Activated gamma-delta T cell (primary cell): ENCODE data around the gene OXLD1.

ENCODE experiments used
- DNase-seq: peaks from one replicate; lab custom pipeline; 2025; lab: John Stamatoyannopoulos, UW
- total RNA-seq, 2 donors: gene quantifications; one replicate each; lab custom pipeline; 2026; lab: John Stamatoyannopoulos, UW

Gene OXLD1
- total RNA-seq: 36.5 to 46.0 reads per million in 2 donors

DNA sequence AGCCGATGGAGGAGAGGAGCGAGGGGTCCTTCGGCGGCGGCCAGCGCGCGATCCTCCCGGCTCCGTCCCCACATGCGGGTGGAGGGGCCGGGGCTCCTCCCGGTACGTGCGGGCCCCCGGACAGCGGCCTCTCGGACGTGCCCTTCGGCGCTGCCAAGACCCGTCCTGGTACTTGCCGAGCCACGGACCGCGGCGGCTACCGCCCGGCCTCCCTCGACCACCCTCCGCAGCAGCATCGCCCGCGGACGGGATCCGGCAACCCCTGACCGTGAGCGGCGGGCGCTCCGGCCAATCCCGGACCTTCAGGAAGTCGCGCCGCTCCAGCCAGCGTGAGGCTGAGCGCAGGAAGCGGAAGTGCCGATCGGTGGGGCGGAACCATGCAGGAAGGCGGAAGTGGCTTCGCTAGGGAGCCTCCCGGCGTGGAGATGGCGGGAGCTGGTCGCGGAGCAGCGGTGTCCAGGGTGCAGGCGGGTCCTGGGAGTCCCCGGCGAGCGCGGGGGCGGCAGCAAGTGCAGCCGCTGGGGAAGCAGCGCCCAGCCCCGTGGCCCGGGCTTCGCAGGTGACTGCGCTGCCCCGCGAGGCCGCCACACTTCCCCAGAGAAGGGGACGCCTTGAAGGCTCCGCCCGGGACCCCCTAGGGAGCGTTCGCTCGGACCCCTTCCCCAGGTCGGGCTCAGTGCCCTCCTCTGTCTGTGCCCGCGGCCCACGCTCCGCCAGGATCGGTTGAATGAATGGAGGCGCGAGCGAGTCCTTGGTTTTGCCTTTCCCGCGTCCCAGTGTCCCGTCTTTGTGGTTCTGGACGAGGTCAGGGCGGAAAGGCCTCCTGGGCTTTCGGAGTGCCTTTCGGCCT, at the start of gene OXLD1, which contains the start of gene CCDC137:
Gene OXLD1 (minus strand): TSS at position 264 of the 850 bp plus-strand sequence. CDS start 28 bp downstream, at position 236.
Gene CCDC137 (plus strand): TSS at position 396 of the 850 bp plus-strand sequence. CDS start 30 bp downstream, at position 426.
- peak; percentile 93 for DNase-seq

GRCh38 chr17:81715107-81715871, 48.9 kb upstream of the OXLD1 start:
- no peak for DNase-seq

- no peak for DNase-seq
Measured at GRCh38 chr17:81714412-81715106, 48.2 kb upstream of the OXLD1 start.

- no peak for DNase-seq
Measured at GRCh38 chr17:81713556-81714411, 47.4 kb upstream of the OXLD1 start.

DNA sequence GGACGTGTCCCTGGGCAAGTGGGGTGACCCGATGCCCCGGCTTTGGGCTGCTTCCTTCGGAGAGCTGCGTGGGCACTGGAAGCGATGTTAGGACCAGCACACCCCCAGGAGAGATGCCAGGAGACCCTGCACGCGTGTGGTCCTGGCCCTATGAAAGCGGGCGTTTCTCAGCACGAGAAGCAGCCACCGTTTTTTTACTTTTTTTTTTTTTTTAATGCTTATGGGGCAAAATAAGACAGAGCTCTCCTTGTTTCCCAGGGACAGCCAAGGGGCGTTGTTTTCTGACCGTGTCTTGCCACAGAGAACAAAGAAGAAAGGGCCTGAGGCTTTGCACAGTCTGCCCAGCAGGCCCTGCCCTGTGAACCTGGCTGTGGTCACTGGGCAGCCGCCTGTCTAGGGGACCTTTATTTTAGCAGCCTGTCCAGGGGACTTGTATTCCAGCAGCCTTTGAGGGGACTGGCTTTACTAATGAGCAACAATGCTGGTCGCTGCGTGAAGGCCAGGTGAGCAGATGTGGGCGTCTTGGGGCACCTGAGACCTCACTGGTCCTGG, 46.7 kb upstream of the OXLD1 start:
- DNase-seq: no peak

- DNase-seq: no peak
Measured at GRCh38 chr17:81712468-81713003, 46.1 kb upstream of the OXLD1 start.

GRCh38 chr17:81711814-81712467, 45.5 kb upstream of the OXLD1 start, which contains the start of gene SLC25A10:
SLC25A10 (plus strand) TSS chr17:81712284; CDS start chr17:81712427, 143 bp downstream.
- peak; percentile 71 for DNase-seq

GRCh38 chr17:81710514-81711308, 44.3 kb upstream of the OXLD1 start:
- no peak for DNase-seq

DNA sequence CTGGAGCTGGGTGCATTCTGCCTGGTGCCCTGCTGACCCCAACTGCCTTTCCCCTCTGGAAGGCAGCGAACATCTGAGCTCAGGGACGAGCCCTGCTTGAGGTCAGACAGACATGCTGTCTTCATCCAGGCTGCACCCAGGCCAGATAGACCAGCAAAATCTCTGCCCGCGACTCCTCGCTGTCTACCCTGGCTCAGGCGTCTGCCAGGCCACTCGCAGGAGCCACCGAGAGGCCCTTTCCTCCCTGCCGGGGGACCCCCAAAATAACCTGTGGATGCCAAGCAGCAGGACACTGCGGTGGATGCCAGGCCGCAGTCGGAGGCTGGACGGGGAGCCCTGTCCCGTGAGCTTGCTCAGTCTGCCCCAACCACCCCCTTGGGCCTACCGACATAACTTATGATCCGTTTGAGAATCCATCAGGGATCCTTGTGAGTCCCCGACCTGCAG, 42.4 kb upstream of the OXLD1 start:
- no peak for DNase-seq

DNA sequence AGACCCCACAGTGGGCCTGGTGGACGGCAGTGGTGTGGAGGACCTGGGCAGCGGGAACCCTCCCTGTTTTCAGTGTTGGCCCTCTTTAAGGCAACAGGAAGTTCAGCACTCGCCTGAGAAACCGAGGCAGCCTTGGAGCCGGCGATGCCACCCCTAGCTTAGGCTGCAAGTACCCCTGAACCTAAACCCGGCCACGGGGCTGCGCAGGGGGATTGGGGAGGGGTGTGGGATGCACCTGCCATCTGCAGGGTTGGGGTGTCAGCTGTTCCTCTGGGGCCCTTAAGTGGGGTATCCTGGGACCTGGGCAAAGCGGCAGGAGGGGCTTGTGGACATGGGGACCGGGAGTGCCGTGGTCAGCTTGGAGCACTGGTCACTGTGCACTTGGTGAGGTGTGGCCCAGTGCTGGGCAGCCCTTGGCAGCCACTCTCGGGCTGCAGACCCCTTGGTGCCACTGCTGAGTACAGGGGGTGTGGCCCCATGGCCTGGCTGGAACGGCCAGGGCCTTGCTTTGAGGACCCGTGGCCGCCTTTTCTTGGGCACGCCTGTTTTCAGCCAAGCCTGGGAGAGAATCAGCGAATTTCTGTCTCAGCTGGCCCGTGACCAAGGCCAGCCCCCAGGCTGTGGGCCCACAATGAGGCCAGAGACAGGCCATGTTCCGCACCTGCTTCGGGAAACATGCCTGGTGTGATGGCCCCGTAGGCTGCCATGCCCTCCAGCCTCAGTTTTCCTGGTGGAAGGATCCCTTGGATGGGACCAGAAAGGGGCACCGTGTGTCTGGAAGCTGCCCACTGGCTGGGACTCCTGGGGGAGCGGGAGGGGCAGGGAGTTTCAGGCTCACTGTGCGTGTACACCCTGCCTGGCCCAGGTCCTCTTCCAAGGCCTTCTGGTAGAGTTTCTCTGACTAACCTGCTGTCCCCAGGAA, 41.6 kb upstream of the OXLD1 start:
- no peak for DNase-seq

GRCh38 chr17:81706757-81707624, 40.6 kb upstream of the OXLD1 start:
- DNase-seq: no peak

- no peak for DNase-seq
Measured at GRCh38 chr17:81706232-81706611, 39.8 kb upstream of the OXLD1 start.

DNA sequence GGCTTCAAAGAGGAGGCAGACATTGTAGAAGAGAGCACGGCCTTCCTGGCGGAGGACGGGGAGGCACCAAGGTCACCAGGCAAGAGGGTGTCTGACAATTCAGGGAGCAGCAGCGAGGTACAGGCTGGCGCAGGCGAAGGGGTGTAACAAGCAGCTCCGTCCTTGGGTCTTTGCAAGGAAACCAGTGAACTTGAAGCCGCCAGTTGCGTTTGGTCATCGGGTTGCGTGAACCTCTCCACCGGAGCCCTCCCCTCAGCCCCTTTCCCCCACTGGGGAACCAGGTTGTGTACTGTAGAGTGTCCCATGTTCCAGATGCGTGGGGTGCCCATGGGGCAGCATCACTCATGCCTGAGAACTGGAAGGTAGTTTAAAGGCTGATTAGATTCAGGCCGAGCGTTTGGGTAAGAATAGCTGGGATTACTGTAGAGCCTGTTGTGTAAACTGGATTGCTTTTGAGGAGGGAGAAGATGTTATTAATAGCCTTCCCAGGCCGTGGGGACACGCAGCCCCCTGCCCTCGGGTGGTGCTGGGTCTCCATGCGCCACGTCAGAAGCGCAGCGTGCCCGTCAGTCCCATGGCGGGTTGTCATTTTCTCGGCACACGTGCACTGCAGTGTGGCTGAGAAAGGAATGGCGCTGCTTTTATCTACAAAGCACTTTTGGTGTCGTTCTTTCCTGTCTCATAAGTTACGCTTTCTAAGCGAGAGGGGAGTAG, 39.3 kb upstream of the OXLD1 start:
- no peak for DNase-seq

DNA sequence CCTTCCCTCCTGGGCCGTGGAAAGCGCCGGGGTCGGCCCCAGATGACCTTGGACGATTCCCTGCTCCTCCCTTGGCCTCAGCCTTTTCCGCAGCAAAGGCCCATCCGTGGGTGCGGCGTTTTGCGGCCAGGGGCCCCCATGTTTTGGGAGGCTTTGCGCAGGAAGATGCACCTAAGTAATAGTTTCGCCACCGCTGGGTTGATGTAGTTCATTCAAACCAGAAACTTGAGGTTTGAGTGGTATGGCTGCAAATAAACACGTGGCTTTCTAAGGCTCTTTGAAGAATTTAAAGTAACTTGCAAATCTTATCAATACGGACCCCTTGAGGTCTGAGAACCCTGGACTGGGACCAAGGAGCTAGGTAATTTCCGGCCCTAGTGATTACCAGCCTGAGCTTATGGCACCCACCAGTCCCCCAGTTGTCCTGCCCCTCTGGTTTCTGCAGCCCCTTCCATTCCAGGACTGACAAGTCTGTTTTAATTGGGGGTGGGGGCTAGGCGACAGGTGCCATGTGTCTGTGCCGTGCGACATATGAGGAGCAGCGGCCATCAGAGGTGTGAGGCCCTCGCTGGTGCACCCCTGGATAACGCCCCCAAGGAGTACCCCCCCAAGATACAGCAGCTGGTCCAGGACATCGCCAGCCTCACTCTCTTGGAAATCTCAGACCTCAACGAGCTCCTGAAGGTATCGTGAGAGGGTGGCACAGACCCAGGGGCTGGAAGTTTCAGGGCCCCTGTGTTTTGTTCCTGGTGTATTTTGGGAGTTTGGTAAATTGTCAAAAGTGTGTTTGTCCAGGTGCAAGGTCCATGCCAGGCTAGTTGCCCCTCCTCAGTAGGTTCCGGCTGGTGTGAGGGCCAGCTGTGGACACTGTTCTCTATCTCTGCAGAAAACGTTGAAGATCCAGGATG, 37.6 kb upstream of the OXLD1 start:
- no peak for DNase-seq
